Tibial nerve (tissue), 4 donors: ENCODE data around the gene PLCXD3. TPM values are rescaled to one million over a fixed set of nuclear protein-coding genes. Genes with fewer than 3 reads are reported as not detected.

Source experiments
- DNase-seq, 2 donors: peaks; one replicate each; pipeline ENCODE4 v3.0.0-alpha.2; 2019; ENCODE audit warnings: low spot score in 2 of 2
- H3K27ac ChIP-seq, 4 donors: fragments of 200-600 bp; sonication (generic) in 3 of 4; one replicate each; pipeline ENCODE4 v1.5.1; 2017 to 2019; ENCODE audit warnings: mild to moderate bottlenecking in 1 of 4
- H3K27me3 ChIP-seq, 2 donors: fragments of 200-600 bp; sonication (generic) in 1 of 2; one replicate each; pipeline versions ENCODE4 v1.5.1 to v1.6.0; 2017 to 2019
- H3K36me3 ChIP-seq, 3 donors: fragments of 200-600 bp; sonication (generic); one replicate each; pipeline ENCODE4 v1.5.1; 2018 to 2019
- H3K4me1 ChIP-seq, 4 donors: fragments of 200-600 bp; sonication (generic) in 3 of 4; one replicate each; pipeline ENCODE4 v1.5.1; 2017 to 2019
- H3K4me3 ChIP-seq, 4 donors: fragments of 200-600 bp; sonication (generic) in 3 of 4; one replicate each; pipeline ENCODE4 v1.5.1; 2017 to 2019; ENCODE audit warnings: mild to moderate bottlenecking in 1 of 4, moderate library complexity in 1 of 4
- H3K9me3 ChIP-seq, 4 donors: fragments of 200-600 bp; sonication (generic) in 3 of 4; one replicate each; pipeline ENCODE4 v1.5.1; 2017 to 2019
- CTCF ChIP-seq, 5 experiments: fragments of 200-600 bp in 3 of 5; fragments of 450-650 bp in 2 of 5; sonication (generic) in 3 of 5; IDR thresholded peaks; one replicate each; pipeline ENCODE4 v1.5.1; 2016 to 2019; ENCODE audit warnings: antibody characterized with exemption in 5 of 5, mild to moderate bottlenecking in 3 of 5, moderate library complexity in 2 of 5
- EP300 ChIP-seq, 2 donors: sonication (generic); formaldehyde crosslinking; IDR thresholded peaks; one replicate each; pipeline ENCODE4 v1.6.1; 2017; ENCODE audit warnings: antibody characterized with exemption in 2 of 2, mild to moderate bottlenecking in 1 of 2
- POLR2A ChIP-seq, 2 donors: fragments of 450-650 bp; IDR thresholded peaks; one replicate each; pipeline ENCODE4 v1.6.1; 2017; ENCODE audit warnings: antibody characterized with exemption in 2 of 2, mild to moderate bottlenecking in 2 of 2, moderate library complexity in 2 of 2
- WGBS, 2 donors: methylation state at CpG; one replicate each; pipeline ENCODE4 v1.1.5; 2018; 5-methylcytosine and 5-hydroxymethylcytosine counted together
- total RNA-seq, 4 donors: library from RNA; depleted of rRNA; stranded (reverse); fragments of >200 nt; gene quantifications; one replicate each; pipeline ENCODE4 v1.1.0, GENCODE V29; 2016

Gene PLCXD3
- total RNA-seq, 4 donors from 2014 or later, result 2.1 to 7.9 (median 7.0) TPM

DNA sequence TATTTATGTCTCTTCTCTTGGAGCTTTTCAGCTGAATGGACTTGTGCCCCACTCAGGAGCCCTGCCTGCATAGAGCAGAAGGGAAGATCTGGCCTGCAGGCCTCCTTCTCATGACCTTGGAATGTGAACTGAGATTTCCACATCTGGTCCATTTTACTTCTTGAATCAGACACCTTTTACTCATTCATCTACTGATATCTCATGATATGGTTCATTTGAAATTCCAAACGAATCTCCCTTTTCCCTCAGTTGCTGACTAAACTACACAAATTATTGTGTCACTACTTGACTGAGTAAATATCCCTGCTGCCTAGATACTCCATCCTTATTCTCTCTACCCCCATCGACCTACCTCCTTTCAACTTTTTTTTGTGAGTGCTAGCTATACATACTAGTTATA is 138.7 kb downstream of the PLCXD3 start:
- no peaks in the 10 kb centered on the region for H3K4me1 ChIP-seq
- H3K27me3 ChIP-seq, result no peaks in the 10 kb centered on the region
- H3K27ac ChIP-seq, result no peak overlapping the region
- no peaks in the 10 kb centered on the region for H3K9me3 ChIP-seq
- no peak for DNase-seq
- H3K4me3 ChIP-seq, result no peak overlapping the region
- no peak for TF ChIP-seq CTCF (IDR thresholded peaks at IDR 0.05)
- TF ChIP-seq EP300 (IDR thresholded peaks at IDR 0.05), result no peak
- no peak for TF ChIP-seq POLR2A (IDR thresholded peaks at IDR 0.05)
- H3K36me3 ChIP-seq, result no peaks in the 10 kb centered on the region
- WGBS, 2 donors, result 67% methylated on average over 2 of the region's 2 CpGs

GRCh38 chr5:41370482-41370881 is 139.9 kb downstream of the PLCXD3 start:
- H3K4me3 ChIP-seq, result no peak overlapping the region
- TF ChIP-seq EP300 (IDR thresholded peaks at IDR 0.05) (no peak), POLR2A (IDR thresholded peaks at IDR 0.05) (no peak), CTCF (IDR thresholded peaks at IDR 0.05) (no peak)
- no peaks in the 10 kb centered on the region for H3K9me3 ChIP-seq
- WGBS, 2 donors, result 60 to 63% methylated on average over 4 of the region's 4 CpGs
- no peak overlapping the region for H3K27ac ChIP-seq
- H3K36me3 ChIP-seq, result no peaks in the 10 kb centered on the region
- H3K4me1 ChIP-seq, result no peaks in the 10 kb centered on the region
- no peak for DNase-seq
- H3K27me3 ChIP-seq, result no peaks in the 10 kb centered on the region

GRCh38 chr5:41369799-41370198 is 140.6 kb downstream of the PLCXD3 start:
- WGBS, 2 donors, result 75 to 82% methylated on average over 2 of the region's 2 CpGs
- no peak for TF ChIP-seq POLR2A (IDR thresholded peaks at IDR 0.05)
- no peak for TF ChIP-seq CTCF (IDR thresholded peaks at IDR 0.05)
- TF ChIP-seq EP300 (IDR thresholded peaks at IDR 0.05), result no peak
- H3K4me3 ChIP-seq, result no peak overlapping the region
- no peak for DNase-seq
- no peaks in the 10 kb centered on the region for H3K36me3 ChIP-seq
- H3K4me1 ChIP-seq, result peaks cover 0 to 3% (median 0%) of the 10 kb centered on the region in 4 donors
- no peaks in the 10 kb centered on the region for H3K27me3 ChIP-seq
- no peak overlapping the region for H3K27ac ChIP-seq
- no peaks in the 10 kb centered on the region for H3K9me3 ChIP-seq

- Histone ChIP-seq H3K4me3 (no peak overlapping the region), H3K27me3 (no peaks in the 10 kb centered on the region), H3K27ac (no peak overlapping the region), H3K36me3 (no peaks in the 10 kb centered on the region), H3K9me3 (no peaks in the 10 kb centered on the region), H3K4me1 (peaks cover 0 to 8% (median 0%) of the 10 kb centered on the region in 4 donors)
- no peak for DNase-seq
- WGBS, 2 donors, result 49 to 65% methylated on average over 2 of the region's 2 CpGs
- TF ChIP-seq EP300 (IDR thresholded peaks at IDR 0.05) (no peak), POLR2A (IDR thresholded peaks at IDR 0.05) (no peak), CTCF (IDR thresholded peaks at IDR 0.05) (no peak)
Measured at GRCh38 chr5:41368158-41368557, 142.2 kb downstream of the PLCXD3 start.

DNA sequence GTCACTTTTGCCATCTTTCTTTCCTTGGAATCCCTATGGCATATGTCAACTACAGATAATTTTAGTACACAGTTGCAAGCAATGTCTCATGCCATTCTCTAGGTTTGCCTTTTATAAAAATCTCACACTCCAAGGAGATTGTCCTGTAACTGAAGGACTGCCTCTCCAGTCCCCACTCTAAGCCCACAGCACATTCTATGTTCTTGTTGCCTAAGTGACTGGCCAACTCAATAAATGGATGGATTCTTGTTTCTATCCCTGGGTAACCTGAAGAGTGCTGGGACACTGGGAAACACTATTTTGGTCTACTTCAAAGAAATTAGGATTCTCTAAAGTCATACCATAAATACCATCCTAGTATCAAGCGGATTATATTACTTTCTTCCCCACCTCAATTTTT is 145.0 kb downstream of the PLCXD3 start:
- no peak overlapping the region for H3K27ac ChIP-seq
- WGBS, 2 donors, result 0 to 38% methylated on average over 1 of the region's 1 CpG
- H3K36me3 ChIP-seq, result no peaks in the 10 kb centered on the region
- no peak for DNase-seq
- no peaks in the 10 kb centered on the region for H3K27me3 ChIP-seq
- no peak overlapping the region for H3K4me3 ChIP-seq
- peaks cover 0 to 8% (median 0%) of the 10 kb centered on the region in 4 donors for H3K4me1 ChIP-seq
- H3K9me3 ChIP-seq, result no peaks in the 10 kb centered on the region
- TF ChIP-seq POLR2A (IDR thresholded peaks at IDR 0.05), result no peak
- no peak for TF ChIP-seq EP300 (IDR thresholded peaks at IDR 0.05)
- TF ChIP-seq CTCF (IDR thresholded peaks at IDR 0.05), result no peak
